Measurements from ENCODE around the gene KLF15. TPM values are rescaled to one million over a fixed set of nuclear protein-coding genes. Genes with fewer than 3 reads are reported as not detected.

Gene KLF15
- total RNA-seq, 1 experiment from 2014 or later, result 3.3 TPM

GRCh38 chr3:126402178-126402577, 45.0 kb upstream of the KLF15 start:
- Histone ChIP-seq H4K20me1 (ENCODE audit: insufficient read depth) (no peaks in the 10 kb centered on the region), H3K79me2 (ENCODE audit: insufficient read depth, low read length) (no peaks in the 10 kb centered on the region), H3K4me3 (replicated peaks in 1 of 2; ENCODE audit: low read depth in 1 of 2, low read length in 2 of 2) (no peak overlapping the region), H3K27ac (ENCODE audit: low read depth, low read length) (no peak overlapping the region), H3K4me1 (ENCODE audit: control insufficient read depth in 1 of 2, insufficient read depth in 2 of 2, low read length in 2 of 2) (no peaks in the 10 kb centered on the region), H3K9me2 (ENCODE audit: insufficient read depth) (no peaks in the 10 kb centered on the region), H3K27me3 (ENCODE audit: insufficient read depth, low read length) (no peaks in the 10 kb centered on the region), H3K36me3 (ENCODE audit: control insufficient read depth in 1 of 2, insufficient read depth in 2 of 2, low read length in 2 of 2) (no peaks in the 10 kb centered on the region), H3K4me2 (ENCODE audit: low read length) (no peak overlapping the region), H2AFZ (ENCODE audit: low read depth, low read length, poor library complexity, severe bottlenecking) (no peak overlapping the region), H3K9me3 (ENCODE audit: control insufficient read depth in 1 of 2, insufficient read depth in 1 of 2, low read depth in 1 of 2, low read length in 2 of 2) (no peaks in the 10 kb centered on the region), H3K9ac (ENCODE audit: low read length) (no peak overlapping the region)
- TF ChIP-seq TCF7L2 (IDR thresholded peaks at IDR 0.05; ENCODE audit: borderline replicate concordance, extremely low read depth, insufficient read depth, insufficient read length), result no peak
- no peak for TF ChIP-seq JUND (IDR thresholded peaks at IDR 0.05)
- TF ChIP-seq, protein P1, sequence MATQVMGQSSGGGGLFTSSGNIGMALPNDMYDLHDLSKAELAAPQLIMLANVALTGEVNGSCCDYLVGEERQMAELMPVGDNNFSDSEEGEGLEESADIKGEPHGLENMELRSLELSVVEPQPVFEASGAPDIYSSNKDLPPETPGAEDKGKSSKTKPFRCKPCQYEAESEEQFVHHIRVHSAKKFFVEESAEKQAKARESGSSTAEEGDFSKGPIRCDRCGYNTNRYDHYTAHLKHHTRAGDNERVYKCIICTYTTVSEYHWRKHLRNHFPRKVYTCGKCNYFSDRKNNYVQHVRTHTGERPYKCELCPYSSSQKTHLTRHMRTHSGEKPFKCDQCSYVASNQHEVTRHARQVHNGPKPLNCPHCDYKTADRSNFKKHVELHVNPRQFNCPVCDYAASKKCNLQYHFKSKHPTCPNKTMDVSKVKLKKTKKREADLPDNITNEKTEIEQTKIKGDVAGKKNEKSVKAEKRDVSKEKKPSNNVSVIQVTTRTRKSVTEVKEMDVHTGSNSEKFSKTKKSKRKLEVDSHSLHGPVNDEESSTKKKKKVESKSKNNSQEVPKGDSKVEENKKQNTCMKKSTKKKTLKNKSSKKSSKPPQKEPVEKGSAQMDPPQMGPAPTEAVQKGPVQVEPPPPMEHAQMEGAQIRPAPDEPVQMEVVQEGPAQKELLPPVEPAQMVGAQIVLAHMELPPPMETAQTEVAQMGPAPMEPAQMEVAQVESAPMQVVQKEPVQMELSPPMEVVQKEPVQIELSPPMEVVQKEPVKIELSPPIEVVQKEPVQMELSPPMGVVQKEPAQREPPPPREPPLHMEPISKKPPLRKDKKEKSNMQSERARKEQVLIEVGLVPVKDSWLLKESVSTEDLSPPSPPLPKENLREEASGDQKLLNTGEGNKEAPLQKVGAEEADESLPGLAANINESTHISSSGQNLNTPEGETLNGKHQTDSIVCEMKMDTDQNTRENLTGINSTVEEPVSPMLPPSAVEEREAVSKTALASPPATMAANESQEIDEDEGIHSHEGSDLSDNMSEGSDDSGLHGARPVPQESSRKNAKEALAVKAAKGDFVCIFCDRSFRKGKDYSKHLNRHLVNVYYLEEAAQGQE (IDR thresholded peaks at IDR 0.05; ENCODE audit: low read depth), result no peak
- no peak for TF ChIP-seq ZNF274 (IDR thresholded peaks at IDR 0.05; ENCODE audit: low read depth, low read length)
- no peak for TF ChIP-seq SIN3A (IDR thresholded peaks at IDR 0.05; ENCODE audit: low read depth)
- TF ChIP-seq, protein P2, sequence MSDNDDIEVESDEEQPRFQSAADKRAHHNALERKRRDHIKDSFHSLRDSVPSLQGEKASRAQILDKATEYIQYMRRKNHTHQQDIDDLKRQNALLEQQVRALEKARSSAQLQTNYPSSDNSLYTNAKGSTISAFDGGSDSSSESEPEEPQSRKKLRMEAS (IDR thresholded peaks at IDR 0.05), result no peak
- no peak for TF ChIP-seq ELF1 (IDR thresholded peaks at IDR 0.05; ENCODE audit: borderline replicate concordance, low read depth)
- TF ChIP-seq ZFX (IDR thresholded peaks at IDR 0.05), result no peak
- TF ChIP-seq, protein P3, sequence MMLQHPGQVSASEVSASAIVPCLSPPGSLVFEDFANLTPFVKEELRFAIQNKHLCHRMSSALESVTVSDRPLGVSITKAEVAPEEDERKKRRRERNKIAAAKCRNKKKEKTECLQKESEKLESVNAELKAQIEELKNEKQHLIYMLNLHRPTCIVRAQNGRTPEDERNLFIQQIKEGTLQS (IDR thresholded peaks at IDR 0.05), result no peak
- ChIA-PET CTCF (no interaction called here), POLR2A (interaction anchor here (0.7 kb wide), 1 partner anchor 9 kb away, joined by 3 read pairs; no protein-coding TSS in a partner anchor), RAD21 (ENCODE audit: low non-redundant PET in 1 of 2, low total read pairs in 2 of 2, uncharacterized antibody in 2 of 2, unreplicated experiment in 2 of 2) (no interaction called here)
- intact Hi-C loops (cut with micrococcal nuclease), result no loop called here
- ATAC-seq (no peak), DNase-seq (ENCODE audit: low read depth, low spot score) (no peak)
- no TSS peak for BruUV-seq (replicated peaks)

All from HCT116 (cell line).